Osteoblast (primary cell): ENCODE data around the gene ZNF592. TPM values are rescaled to one million over a fixed set of nuclear protein-coding genes. Genes with fewer than 3 reads are reported as not detected.

Source experiments
- DNase-seq: peaks from one replicate; pipeline ENCODE4 v3.0.0; 2011; ENCODE audit warnings: low spot score, mixed read lengths; ENCODE audit not compliant: insufficient read length; ENCODE audit errors: missing footprints
- H2AFZ ChIP-seq: 2 replicates; pipeline ENCODE4 v1.6.0; 2011; ENCODE audit warnings: mild to moderate bottlenecking, low read length
- H3K27ac ChIP-seq: 2 replicates; pipeline ENCODE4 v1.5.1; 2011; ENCODE audit warnings: mild to moderate bottlenecking, low read depth, low read length, moderate library complexity
- H3K27me3 ChIP-seq: 2 replicates; pipeline ENCODE4 v1.6.0; 2012; ENCODE audit warnings: mild to moderate bottlenecking, control low read depth, inconsistent platforms, low read length, moderate library complexity; ENCODE audit not compliant: insufficient read depth
- H3K36me3 ChIP-seq: 2 replicates; pipeline ENCODE4 v1.5.1; 2011; ENCODE audit warnings: mild to moderate bottlenecking, low read length, control low read depth, moderate library complexity; ENCODE audit not compliant: insufficient read depth
- H3K4me1 ChIP-seq: 2 replicates; pipeline ENCODE4 v1.5.1; 2011; ENCODE audit warnings: mild to moderate bottlenecking, low read length, control low read depth, moderate library complexity; ENCODE audit not compliant: insufficient read depth
- H3K4me2 ChIP-seq: 2 replicates; pipeline ENCODE4 v1.6.0; 2011; ENCODE audit warnings: mild to moderate bottlenecking, low read length; ENCODE audit not compliant: insufficient read depth
- H3K4me3 ChIP-seq: fragments of 200-600 bp; sonication (generic); 3 replicates; pipeline ENCODE4 v1.5.1; 2012; ENCODE audit warnings: mild to moderate bottlenecking, low read length, inconsistent platforms; ENCODE audit not compliant: insufficient read depth
- H3K79me2 ChIP-seq: 2 replicates; pipeline ENCODE4 v1.6.0; 2012; ENCODE audit warnings: mild to moderate bottlenecking, low read length, control low read depth, inconsistent platforms; ENCODE audit not compliant: insufficient read depth
- H3K9me3 ChIP-seq: 2 replicates; pipeline ENCODE4 v1.5.1; 2011; ENCODE audit warnings: low read depth, low read length, control low read depth
- H4K20me1 ChIP-seq: 2 replicates; pipeline ENCODE4 v1.6.0; 2012; ENCODE audit warnings: mild to moderate bottlenecking, low read length, control low read depth; ENCODE audit not compliant: insufficient read depth
- small RNA-seq: library from RNA; depleted of rRNA; stranded (forward); fragments of <200 nt; gene quantifications from one replicate; pipeline ENCODE3, GENCODE V24; 2012
- total RNA-seq: library from RNA; depleted of rRNA; stranded (reverse); fragments of >200 nt; gene quantifications from 2 replicates; pipeline ENCODE4 v1.2.3, GENCODE V29; 2012
- TF ChIP-seq, protein P1 (sequence below): IDR thresholded peaks from 2 replicates; pipeline ENCODE4 v1.5.1; 2011; ENCODE audit warnings: mild to moderate bottlenecking, low read depth, low read length, moderate library complexity; ENCODE audit errors: extremely low read depth

The ZNF592 gene
- total RNA-seq, 1 donor, result 11.2 TPM

DNA sequence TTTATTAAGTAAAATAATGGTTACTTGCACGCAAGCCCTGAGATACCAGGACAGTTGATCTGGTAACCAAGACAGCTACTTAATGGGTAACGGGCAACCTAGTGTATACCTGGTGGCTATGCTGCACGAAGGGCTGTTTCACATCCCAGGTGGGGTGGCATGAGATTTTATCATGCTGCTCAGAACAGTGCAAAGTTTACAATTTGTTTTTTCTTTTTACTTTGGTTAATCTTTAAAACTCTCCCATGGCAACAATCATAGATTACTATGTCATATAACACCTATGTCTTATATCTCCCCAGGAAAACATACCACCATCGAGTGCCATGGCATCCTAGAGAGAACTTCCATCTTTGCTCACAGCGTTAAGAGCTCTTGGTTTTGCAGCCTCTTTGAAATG, 103.8 kb downstream of the ZNF592 start:
- Histone ChIP-seq H4K20me1 (no peaks in the 10 kb centered on the region), H3K4me1 (no peaks in the 10 kb centered on the region), H3K4me2 (no peak overlapping the region), H3K27ac (no peak overlapping the region), H3K4me3 (no peak overlapping the region), H3K27me3 (no peaks in the 10 kb centered on the region), H3K36me3 (no peaks in the 10 kb centered on the region), H3K79me2 (no peaks in the 10 kb centered on the region), H2AFZ (no peak overlapping the region), H3K9me3 (no peaks in the 10 kb centered on the region)
- TF ChIP-seq, protein P1, sequence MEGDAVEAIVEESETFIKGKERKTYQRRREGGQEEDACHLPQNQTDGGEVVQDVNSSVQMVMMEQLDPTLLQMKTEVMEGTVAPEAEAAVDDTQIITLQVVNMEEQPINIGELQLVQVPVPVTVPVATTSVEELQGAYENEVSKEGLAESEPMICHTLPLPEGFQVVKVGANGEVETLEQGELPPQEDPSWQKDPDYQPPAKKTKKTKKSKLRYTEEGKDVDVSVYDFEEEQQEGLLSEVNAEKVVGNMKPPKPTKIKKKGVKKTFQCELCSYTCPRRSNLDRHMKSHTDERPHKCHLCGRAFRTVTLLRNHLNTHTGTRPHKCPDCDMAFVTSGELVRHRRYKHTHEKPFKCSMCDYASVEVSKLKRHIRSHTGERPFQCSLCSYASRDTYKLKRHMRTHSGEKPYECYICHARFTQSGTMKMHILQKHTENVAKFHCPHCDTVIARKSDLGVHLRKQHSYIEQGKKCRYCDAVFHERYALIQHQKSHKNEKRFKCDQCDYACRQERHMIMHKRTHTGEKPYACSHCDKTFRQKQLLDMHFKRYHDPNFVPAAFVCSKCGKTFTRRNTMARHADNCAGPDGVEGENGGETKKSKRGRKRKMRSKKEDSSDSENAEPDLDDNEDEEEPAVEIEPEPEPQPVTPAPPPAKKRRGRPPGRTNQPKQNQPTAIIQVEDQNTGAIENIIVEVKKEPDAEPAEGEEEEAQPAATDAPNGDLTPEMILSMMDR, result no peak
- DNase-seq, result no peak

DNA sequence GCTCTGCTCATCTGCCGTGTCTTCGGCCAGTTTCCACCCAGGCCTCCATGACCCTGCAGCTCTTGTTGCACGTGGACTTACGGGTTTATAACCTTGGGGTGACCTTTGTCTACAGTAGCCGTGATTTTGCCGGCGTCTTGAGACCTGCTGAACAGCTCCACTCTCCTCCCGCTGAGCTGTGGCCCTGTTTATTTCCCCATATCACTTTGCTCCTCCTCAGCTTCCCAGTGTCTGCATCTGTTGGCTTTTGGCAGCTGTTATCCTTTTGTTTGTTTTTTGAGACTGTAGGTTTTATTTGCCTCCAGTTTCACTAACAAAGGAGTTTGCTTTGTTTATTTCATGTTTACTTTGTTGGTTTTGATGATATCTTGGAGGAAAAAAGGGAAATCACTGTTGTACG, 106.7 kb downstream of the ZNF592 start:
- Histone ChIP-seq H3K27ac (no peak overlapping the region), H4K20me1 (no peaks in the 10 kb centered on the region), H3K27me3 (no peaks in the 10 kb centered on the region), H2AFZ (no peak overlapping the region), H3K36me3 (no peaks in the 10 kb centered on the region), H3K79me2 (no peaks in the 10 kb centered on the region), H3K4me1 (no peaks in the 10 kb centered on the region), H3K4me2 (no peak overlapping the region), H3K9me3 (no peaks in the 10 kb centered on the region), H3K4me3 (no peak overlapping the region)
- TF ChIP-seq, protein P1, result no peak
- no peak for DNase-seq

DNA sequence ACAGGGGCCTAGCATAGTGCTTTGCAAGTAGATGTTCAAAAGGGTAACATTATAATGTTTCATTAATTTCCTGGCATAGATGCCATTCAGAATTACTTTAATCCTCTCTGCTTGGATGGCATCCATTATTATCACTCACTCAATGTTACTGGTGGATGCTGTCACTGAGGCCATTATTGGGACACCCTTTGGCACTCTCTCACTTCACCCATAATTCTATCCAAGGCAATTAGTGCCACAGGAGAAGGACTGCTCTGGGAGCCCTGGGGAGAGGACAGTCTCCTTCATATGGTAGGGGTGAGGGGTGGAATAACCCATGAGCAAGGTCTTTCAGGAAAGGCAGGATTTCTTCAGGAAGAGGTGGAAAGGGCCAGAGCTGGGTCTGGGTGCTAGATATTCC, 107.4 kb downstream of the ZNF592 start:
- H2AFZ ChIP-seq, result no peak overlapping the region
- H3K4me3 ChIP-seq, result no peak overlapping the region
- no peaks in the 10 kb centered on the region for H4K20me1 ChIP-seq
- H3K79me2 ChIP-seq, result no peaks in the 10 kb centered on the region
- no peak for DNase-seq
- H3K4me2 ChIP-seq, result no peak overlapping the region
- no peaks in the 10 kb centered on the region for H3K36me3 ChIP-seq
- H3K27ac ChIP-seq, result no peak overlapping the region
- H3K27me3 ChIP-seq, result no peaks in the 10 kb centered on the region
- TF ChIP-seq, protein P1, result no peak
- H3K9me3 ChIP-seq, result no peaks in the 10 kb centered on the region
- no peaks in the 10 kb centered on the region for H3K4me1 ChIP-seq

Small RNA genes lying within 50 kb of the gene (small RNA-seq; reads per million reads assigned to genes)
- gene RF00402, result not detected

Other genes with a start within 250 kb of the ZNF592 start
- 14.1 and 14.7 TPM in 2 replicates for gene ZSCAN2, start 147.6 kb upstream of the ZNF592 start, total RNA-seq
- 34.5 and 35.1 TPM in 2 replicates for gene WDR73, start 94.3 kb upstream of the ZNF592 start, total RNA-seq
- 6.9 and 8.5 TPM in 2 replicates for gene NMB, start 90.4 kb upstream of the ZNF592 start, total RNA-seq
- 200 and 202 TPM in 2 replicates for gene SEC11A, start 32.5 kb upstream of the ZNF592 start, total RNA-seq
- gene ALPK3, start 68.8 kb downstream of the ZNF592 start, total RNA-seq, result 0.36 and 0.59 TPM in 2 replicates
- gene SLC28A1, start 136.1 kb downstream of the ZNF592 start, total RNA-seq, result not detected in 2 replicates
- 30.4 and 38.3 TPM in 2 replicates for gene PDE8A, start 233.3 kb downstream of the ZNF592 start, total RNA-seq